Fibroblast of the aortic adventitia (primary cell): Measurements from ENCODE around the gene PROKR1. TPM values are rescaled to one million over a fixed set of nuclear protein-coding genes. Genes with fewer than 3 reads are reported as not detected.

ENCODE experiments used
- DNase-seq: peaks from one replicate; pipeline ENCODE4 v3.0.0-alpha.2; 2010; ENCODE audit warnings: low read depth
- H3K4me3 ChIP-seq: 2 replicates; pipeline ENCODE4 v1.5.1; 2011; ENCODE audit warnings: low read depth, mild to moderate bottlenecking, control low read depth, low read length, moderate library complexity
- CTCF ChIP-seq: IDR thresholded peaks from 2 replicates; pipeline ENCODE4 v1.5.1; 2011; ENCODE audit warnings: mild to moderate bottlenecking, low read length, control low read depth, inconsistent platforms; ENCODE audit not compliant: insufficient read depth
- total RNA-seq: library from RNA; depleted of rRNA; stranded (reverse); fragments of >200 nt; gene quantifications from 2 replicates; pipeline ENCODE4 v1.2.3, GENCODE V29; 2012; ENCODE audit warnings: low replicate concordance

PROKR1 gene
- total RNA-seq, 1 donor, result not detected

- TF ChIP-seq CTCF, result no peak
- H3K4me3 ChIP-seq, result no peak overlapping the region
- DNase-seq, result no peak
These were observed 37.4 kb upstream of the PROKR1 start for GRCh38 chr2:68605939-68606338.

GRCh38 chr2:68606759-68607158, 36.6 kb upstream of the PROKR1 start:
- H3K4me3 ChIP-seq, result no peak overlapping the region
- no peak for DNase-seq
- TF ChIP-seq CTCF, result no peak

- TF ChIP-seq CTCF, result no peak
- H3K4me3 ChIP-seq, result no peak overlapping the region
- no peak for DNase-seq
These were observed 35.5 kb upstream of the PROKR1 start for GRCh38 chr2:68607837-68608236.

- no peak overlapping the region for H3K4me3 ChIP-seq
- DNase-seq, result no peak
- no peak for TF ChIP-seq CTCF
These were observed 30.4 kb upstream of the PROKR1 start for GRCh38 chr2:68612765-68613519.

GRCh38 chr2:68620772-68621171, 22.6 kb upstream of the PROKR1 start:
- TF ChIP-seq CTCF, result no peak
- H3K4me3 ChIP-seq, result no peak overlapping the region
- no peak for DNase-seq

GRCh38 chr2:68623820-68624219, 19.6 kb upstream of the PROKR1 start:
- DNase-seq, result no peak
- no peak for TF ChIP-seq CTCF

GRCh38 chr2:68627615-68628014, 15.8 kb upstream of the PROKR1 start:
- DNase-seq, result no peak
- H3K4me3 ChIP-seq, result no peak overlapping the region
- no peak for TF ChIP-seq CTCF

More at GRCh38 chr2:68623820-68624219, 19.6 kb upstream of the PROKR1 start:
- no peak overlapping the region for H3K4me3 ChIP-seq
